Loucy (cell line): Measurements from ENCODE around the gene IRF2BPL.

Experiments
- CTCF ChIP-seq: fragments of 200-600 bp; sonication (generic); conservative IDR thresholded peaks from 2 replicates; pipeline ENCODE4 v1.5.1; 2014; ENCODE audit warnings: mild to moderate bottlenecking, antibody characterized with exemption, low read length
- EZH2phosphoT487 ChIP-seq: fragments of 200-600 bp; IDR thresholded peaks from 2 replicates; pipeline ENCODE4 v1.6.1; 2018; ENCODE audit warnings: antibody characterized with exemption, mild to moderate bottlenecking, moderate library complexity, borderline replicate concordance

- TF ChIP-seq CTCF (no peak), EZH2phosphoT487 (no peak)
These were observed 20.5 kb downstream of the IRF2BPL start for GRCh38 chr14:77007975-77008421.
